GM12865 (cell line): ENCODE measurements around the gene ZSCAN12.

Source experiments
- DNase-seq: peaks from one replicate; pipeline ENCODE4 v3.0.0; 2010; ENCODE audit warnings: low read depth
- H3K4me3 ChIP-seq: 2 replicates; pipeline ENCODE4 v1.5.1; 2011; ENCODE audit warnings: mild to moderate bottlenecking, low read depth, low read length, control low read depth
- CTCF ChIP-seq: IDR thresholded peaks from 2 replicates; pipeline ENCODE4 v1.5.1; 2011; ENCODE audit warnings: low read length, control low read depth, low read depth, inconsistent platforms; ENCODE audit not compliant: insufficient read depth; ENCODE audit errors: missing control alignments

Gene ZSCAN12

GRCh38 chr6:28349344-28349891 lies 50.1 kb downstream of the ZSCAN12 start:
- peak overlapping the region; percentile 99 for H3K4me3 ChIP-seq
- TF ChIP-seq CTCF = no peak
- DNase-seq = no peak

- no peak overlapping the region for H3K4me3 ChIP-seq
- no peak for DNase-seq
- TF ChIP-seq CTCF = no peak
Observed at GRCh38 chr6:28347119-28347518, 52.4 kb downstream of the ZSCAN12 start.

- TF ChIP-seq CTCF = no peak
- H3K4me3 ChIP-seq = no peak overlapping the region
- no peak for DNase-seq
Observed at GRCh38 chr6:28345201-28345600, 54.3 kb downstream of the ZSCAN12 start.

GRCh38 chr6:28343898-28344677 lies 55.5 kb downstream of the ZSCAN12 start:
- no peak for TF ChIP-seq CTCF
- no peak for DNase-seq
- no peak overlapping the region for H3K4me3 ChIP-seq

GRCh38 chr6:28340310-28341095 lies 59.0 kb downstream of the ZSCAN12 start:
- H3K4me3 ChIP-seq = no peak overlapping the region
- TF ChIP-seq CTCF = no peak
- DNase-seq = no peak

- TF ChIP-seq CTCF = no peak
- H3K4me3 ChIP-seq = peak overlapping the region; percentile 91
- DNase-seq = no peak
Observed at GRCh38 chr6:28337121-28337520, 62.4 kb downstream of the ZSCAN12 start.
